HepG2 (cell line): ENCODE results near the gene LUZP2. TPM values are rescaled to one million over a fixed set of nuclear protein-coding genes. Genes with fewer than 3 reads are reported as not detected.

Source experiments
- CAMTA2 ChIP-seq: sonication (generic); formaldehyde crosslinking; IDR thresholded peaks from 2 replicates; pipeline ENCODE4 v1.4.0; 2020; ENCODE audit warnings: mild to moderate bottlenecking, missing genetic modification reagents, borderline replicate concordance
- MBD4 ChIP-seq: IDR thresholded peaks from 2 replicates; pipeline ENCODE4 v1.6.1; 2012; ENCODE audit warnings: low read length, inconsistent platforms, borderline replicate concordance
- MTF2 ChIP-seq: sonication (generic); formaldehyde crosslinking; IDR thresholded peaks from 2 replicates; pipeline ENCODE4 v1.5.0; 2020; ENCODE audit warnings: missing genetic modification reagents, borderline replicate concordance
- SATB2 ChIP-seq: sonication (generic); formaldehyde crosslinking; IDR thresholded peaks from 2 replicates; pipeline ENCODE4 v1.5.0; 2020; ENCODE audit warnings: missing genetic modification reagents
- SIX1 ChIP-seq: sonication (generic); formaldehyde crosslinking; IDR thresholded peaks from 2 replicates; pipeline ENCODE4 v1.4.0; 2020; ENCODE audit warnings: missing genetic modification reagents, borderline replicate concordance
- SMAD9 ChIP-seq: sonication (generic); formaldehyde crosslinking; IDR thresholded peaks from 2 replicates; pipeline ENCODE4 v1.5.1; 2020; ENCODE audit warnings: mild to moderate bottlenecking, missing genetic modification reagents
- TERF1 ChIP-seq: sonication (generic); formaldehyde crosslinking; IDR thresholded peaks from 2 replicates; pipeline ENCODE4 v1.8.0; 2022; ENCODE audit warnings: mild to moderate bottlenecking, missing genetic modification reagents, moderate library complexity
- TSC22D2 ChIP-seq: sonication (generic); formaldehyde crosslinking; IDR thresholded peaks from 2 replicates; pipeline ENCODE4 v1.5.1; 2020; ENCODE audit warnings: missing genetic modification reagents, mild to moderate bottlenecking, borderline replicate concordance
- ZBTB40 ChIP-seq, 2 experiments: fragments of 450-650 bp in 1 of 2; sonication (generic) in 1 of 2; formaldehyde crosslinking in 1 of 2; IDR thresholded peaks; 2 replicates each; pipeline versions ENCODE4 v1.6.1 to v1.8.0; 2016 to 2022; ENCODE audit warnings: antibody characterized with exemption in 1 of 2, mild to moderate bottlenecking in 1 of 2, missing genetic modification reagents in 1 of 2
- ZFP36L1 ChIP-seq: sonication (generic); formaldehyde crosslinking; IDR thresholded peaks from 2 replicates; pipeline ENCODE4 v1.8.0; 2022; ENCODE audit warnings: mild to moderate bottlenecking, missing genetic modification reagents, moderate library complexity
- ZKSCAN5 ChIP-seq: sonication (generic); formaldehyde crosslinking; IDR thresholded peaks from 2 replicates; pipeline ENCODE4 v1.5.1; 2020; ENCODE audit warnings: mild to moderate bottlenecking, missing genetic modification reagents
- ZNF329 ChIP-seq: sonication (generic); formaldehyde crosslinking; IDR thresholded peaks from 2 replicates; pipeline ENCODE4 v1.9.0; 2021; ENCODE audit warnings: low read depth, mild to moderate bottlenecking, missing genetic modification reagents
- polyA plus RNA-seq, 8 experiments: library from polyadenylated mRNA; depleted of rRNA in 3 of 8; stranded (reverse) in 7 of 8; unstranded in 1 of 8; fragments of >200 nt; fragmentation: Illumina TruSeq in 4 of 8; extraction: Trizol in 4 of 8; gene quantifications; 2 replicates each; pipeline versions ENCODE4 v1.2.1 to v1.2.3, GENCODE V29; 2011 to 2016; ENCODE audit warnings: low read depth in 4 of 8, missing spikeins in 1 of 8, mixed read lengths in 1 of 8; ENCODE audit not compliant: insufficient read depth in 1 of 8
- total RNA-seq, 5 experiments: library from RNA; depleted of rRNA; stranded (reverse); fragments of >200 nt; fragmentation: Illumina TruSeq; extraction: Trizol; gene quantifications; 2 replicates each; pipeline ENCODE4 v1.2.3, GENCODE V29; 2016; ENCODE audit warnings: low read depth in 1 of 5

The LUZP2 gene
- total and polyA plus RNA-seq, 2 of the 13 experiments (the other 11 are each of a cell fraction or from before 2014, with no cell fraction given), result not detected

- TF ChIP-seq ZKSCAN5 (CRISPR knock-in tag) (no peak), ZBTB40 (IDR thresholded peaks at IDR 0.05) (no peak), ZBTB40 (CRISPR knock-in tag; IDR thresholded peaks at IDR 0.05) (no peak), SATB2 (CRISPR knock-in tag) (no peak), MTF2 (CRISPR knock-in tag) (no peak), TSC22D2 (CRISPR knock-in tag) (no peak), SMAD9 (no peak), MBD4 (no peak), ZFP36L1 (CRISPR knock-in tag) (no peak), CAMTA2 (CRISPR knock-in tag) (no peak), TERF1 (no peak), SIX1 (CRISPR knock-in tag) (no peak), ZNF329 (CRISPR knock-in tag) (no peak)
Observed at GRCh38 chr11:24963852-24964251, 467.0 kb downstream of the LUZP2 start (continued).
